ENCODE measurements around the gene PNRC1.

GRCh38 chr6:89034586-89035251 lies 45.8 kb upstream of the PNRC1 start:
- TF ChIP-seq CTCF (conservative IDR thresholded peaks at IDR 0.05; ENCODE audit: low read length): no peak
- TF ChIP-seq EZH2phosphoT487 (IDR thresholded peaks at IDR 0.05; ENCODE audit: borderline replicate concordance): no peak
